Middle frontal gyrus (tissue), 1 donor: Measurements from ENCODE around the gene CRYGN.

Experiments
- DNase-seq: peaks from one replicate; pipeline ENCODE4 v3.0.0-alpha.2; 2015; ENCODE audit warnings: low spot score; ENCODE audit errors: extremely low spot score

Gene CRYGN

DNA sequence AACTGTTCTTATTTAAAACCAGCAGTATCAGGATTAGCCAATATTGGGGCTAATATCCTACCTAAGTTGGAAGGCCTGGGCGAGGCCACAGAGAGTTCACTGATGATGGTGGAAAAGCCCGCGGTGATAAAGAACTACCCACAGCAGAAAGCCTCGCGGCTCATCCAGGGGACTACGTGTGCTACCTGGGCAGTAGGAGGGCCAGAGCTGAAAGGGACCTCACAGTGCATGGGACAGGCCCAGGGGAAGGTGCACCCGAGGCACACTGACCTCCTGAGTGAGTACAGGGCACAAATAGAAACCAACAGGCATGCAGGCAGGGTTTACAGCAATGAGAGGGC, 31.5 kb downstream of the CRYGN start:
- DNase-seq = no peak

DNA sequence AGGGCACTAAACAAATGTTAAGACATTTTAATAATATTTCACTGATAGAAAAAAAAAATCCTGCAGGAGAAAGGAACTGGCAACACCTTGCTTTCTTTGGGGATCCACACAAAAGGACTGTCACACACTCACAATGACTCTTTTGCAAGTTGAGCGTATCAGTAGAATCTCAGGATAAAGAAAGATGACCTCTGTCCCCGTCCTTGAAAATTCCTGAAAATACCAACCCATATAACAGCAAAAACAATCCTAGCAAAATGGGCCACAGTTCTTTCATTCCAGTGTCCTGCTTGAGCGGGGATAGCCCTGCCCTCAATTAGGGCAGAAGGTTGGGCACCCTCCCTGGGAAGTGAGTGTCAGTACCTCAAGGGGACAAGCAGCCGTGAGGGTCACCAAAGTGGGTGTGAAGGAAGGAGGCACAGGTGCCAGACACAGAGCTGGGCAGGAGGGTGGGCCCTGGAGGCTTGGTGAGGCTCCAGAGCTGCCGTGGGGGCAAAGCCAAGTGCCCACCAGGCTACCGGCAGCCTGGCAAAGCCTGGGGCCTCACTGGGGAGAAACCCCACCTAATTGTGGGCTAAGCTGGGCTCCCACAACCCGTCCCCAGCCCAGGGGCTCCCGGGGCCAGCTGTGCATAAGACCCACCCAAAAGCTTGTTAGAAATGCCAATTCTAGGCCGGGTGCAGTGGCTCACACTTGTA, 32.9 kb downstream of the CRYGN start:
- DNase-seq = no peak

DNA sequence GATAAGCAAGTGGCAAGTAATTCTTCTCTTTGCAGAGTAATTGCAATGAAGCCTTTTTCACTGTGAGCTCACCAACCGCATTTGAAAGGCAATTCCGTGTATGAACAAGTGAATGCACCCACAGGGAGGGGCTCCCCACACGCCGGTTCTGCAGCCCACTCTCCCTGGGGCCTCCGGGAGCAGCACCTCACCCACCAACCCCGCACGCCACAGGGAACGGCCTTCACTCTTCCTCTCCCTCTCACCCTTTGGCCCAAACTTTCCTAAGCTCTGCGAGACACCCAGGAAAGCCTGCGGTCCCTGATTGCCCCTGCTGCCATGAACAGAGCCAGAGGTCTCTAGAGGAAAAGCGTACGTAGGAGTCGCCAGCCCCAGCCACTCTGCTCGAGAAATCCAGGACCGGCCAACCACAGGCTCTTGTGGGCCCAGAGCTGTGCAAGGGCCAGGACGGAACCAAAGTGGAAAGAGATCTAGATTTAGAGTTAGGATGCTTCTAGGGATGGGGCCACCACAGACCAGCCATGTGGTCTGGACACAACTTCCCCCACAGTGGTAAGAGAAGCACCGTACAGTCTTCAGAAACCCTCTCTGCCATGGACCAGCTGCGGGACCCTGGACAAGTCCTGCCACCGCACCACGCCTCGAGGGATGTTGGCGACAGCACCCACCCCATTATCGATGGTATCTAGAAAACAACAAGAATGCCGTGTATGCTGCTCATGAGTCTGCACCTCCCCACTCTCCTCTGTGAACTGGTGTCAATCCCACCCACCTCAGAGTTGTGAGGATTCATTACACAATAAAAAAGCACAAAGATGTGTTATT, 33.7 kb downstream of the CRYGN start:
- DNase-seq = no peak

DNA sequence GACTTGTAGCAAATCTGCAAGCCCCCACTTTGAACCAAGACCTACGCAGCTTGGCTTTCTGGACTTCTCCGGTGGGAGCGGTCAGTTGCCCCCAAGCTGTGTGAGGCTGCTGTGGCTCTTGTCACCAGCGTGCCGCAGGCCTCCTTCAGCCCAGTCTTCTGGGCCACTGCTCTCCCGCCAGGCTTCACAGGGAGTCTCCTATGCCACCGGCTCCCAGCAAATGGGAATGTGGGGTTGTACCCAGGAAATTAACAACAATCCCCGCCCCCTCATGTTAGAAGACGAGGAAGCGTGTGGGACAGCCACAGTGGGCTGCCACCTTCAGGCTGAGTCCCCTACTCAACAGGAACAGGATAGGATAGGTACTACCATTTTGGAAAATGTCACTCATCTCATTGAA, 34.4 kb downstream of the CRYGN start:
- no peak for DNase-seq

DNA sequence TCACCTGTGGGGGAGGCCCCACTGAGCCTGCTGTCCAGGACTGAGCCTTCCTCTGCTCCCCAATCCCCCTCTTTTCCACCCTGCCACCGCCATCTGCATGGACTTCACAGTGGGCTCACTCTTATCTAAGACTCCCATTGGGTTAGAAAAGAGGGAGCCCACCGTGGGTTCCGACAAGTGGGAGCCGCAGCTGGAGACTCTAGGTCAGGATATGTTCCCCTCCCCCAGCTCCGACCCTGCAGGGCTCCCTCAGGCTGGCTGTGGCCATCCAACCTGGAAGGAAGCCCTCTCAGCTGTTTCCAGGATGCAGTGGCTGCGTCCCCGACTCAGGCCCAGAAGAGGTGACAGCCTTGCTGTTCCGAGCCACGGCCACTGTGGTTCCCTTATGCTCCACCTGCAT, 34.9 kb downstream of the CRYGN start:
- no peak for DNase-seq

DNA sequence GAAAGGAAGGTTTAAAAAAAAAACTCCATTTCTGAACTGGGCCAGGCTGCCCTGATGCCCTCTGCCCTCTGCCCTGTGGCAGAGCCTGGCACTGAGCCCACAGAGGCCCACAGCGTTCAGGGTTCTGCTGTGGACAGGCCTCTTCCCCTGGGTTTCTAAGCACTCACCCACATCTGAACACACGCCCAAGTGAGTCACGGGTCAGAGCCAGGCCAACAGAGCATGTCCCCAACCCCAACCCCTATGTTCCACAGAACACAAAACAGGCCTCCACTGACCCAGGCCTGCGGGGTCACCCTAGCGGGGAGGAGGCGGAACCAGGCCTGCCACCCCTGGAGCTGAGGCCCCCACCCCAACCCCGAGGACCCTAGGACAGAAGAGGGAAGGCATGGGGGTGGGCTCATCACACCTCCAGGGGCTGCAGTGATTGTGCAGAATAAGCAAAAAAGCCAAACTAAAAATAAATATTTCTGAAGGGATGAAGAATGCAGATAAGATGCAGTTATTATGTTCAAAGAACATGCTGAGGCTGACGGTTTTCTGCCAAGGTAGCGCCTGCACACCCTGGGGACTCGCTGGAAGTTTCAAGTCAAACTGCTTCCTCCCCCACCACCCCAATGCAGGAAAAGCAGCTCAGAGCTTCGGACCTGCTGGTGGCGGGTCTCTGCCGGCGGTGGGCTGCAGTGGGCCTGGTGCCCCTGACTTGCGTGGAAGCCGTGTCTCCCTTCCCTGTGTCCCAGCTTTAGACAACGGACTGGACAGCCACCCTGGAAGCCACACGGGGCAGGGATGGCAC, 35.5 kb downstream of the CRYGN start:
- DNase-seq = no peak

DNA sequence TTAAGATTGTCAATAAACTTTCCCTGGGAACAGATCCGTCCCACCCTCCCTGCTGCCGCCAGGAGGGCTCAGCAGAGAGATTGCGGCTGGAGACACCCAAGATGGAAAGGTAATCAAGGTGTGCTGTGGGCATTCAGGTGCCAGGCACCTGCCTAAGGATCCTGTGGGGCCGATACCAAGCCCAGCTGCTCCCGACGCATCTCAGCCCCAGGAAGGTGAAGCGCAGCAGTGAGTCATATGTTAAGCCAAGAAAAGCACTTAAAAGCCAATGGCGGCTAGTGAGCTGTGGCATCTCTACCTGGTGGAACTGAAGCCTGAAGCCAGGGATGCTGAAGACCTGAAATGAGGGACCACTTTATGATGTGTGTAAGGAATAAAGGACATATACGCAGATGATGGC, 36.2 kb downstream of the CRYGN start:
- DNase-seq = no peak

DNA sequence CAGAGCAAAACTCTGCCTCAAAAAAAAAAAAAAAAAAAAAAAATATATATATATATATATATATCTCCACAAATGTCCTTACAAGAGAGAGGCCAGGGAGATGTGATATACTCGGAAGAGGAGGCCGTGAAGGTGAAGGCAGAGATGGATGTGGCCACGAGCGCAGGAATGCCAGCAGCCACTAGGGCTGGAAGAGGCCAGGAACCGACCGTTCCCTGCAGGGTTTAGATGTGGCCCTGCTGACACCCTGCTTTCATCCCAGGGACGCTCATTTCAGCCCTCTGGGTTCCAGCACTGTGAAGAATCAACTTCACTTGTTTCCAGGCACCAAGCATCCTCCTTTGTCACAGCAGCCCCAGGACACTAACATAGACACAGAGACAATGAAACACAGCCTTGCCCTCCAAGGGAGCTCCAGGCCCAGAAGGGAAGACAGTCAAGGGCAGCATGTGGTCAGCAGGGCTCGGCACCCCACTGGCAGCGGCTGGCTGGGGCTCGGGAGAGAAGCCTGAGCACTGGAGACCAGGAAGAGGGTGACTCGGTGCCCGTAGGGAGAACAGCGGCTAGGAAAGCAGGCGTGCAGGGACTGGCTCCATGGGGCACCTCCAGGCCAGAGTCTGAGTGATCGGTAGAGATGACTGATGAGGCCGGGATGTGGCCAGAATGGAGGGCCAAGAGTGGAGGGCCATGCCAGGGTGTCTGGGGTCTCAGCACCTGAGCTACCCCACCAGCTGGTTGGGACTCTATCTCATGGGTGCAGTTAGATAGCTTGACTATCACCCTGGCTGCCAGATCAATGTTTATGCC, 37.7 kb downstream of the CRYGN start:
- no peak for DNase-seq

DNA sequence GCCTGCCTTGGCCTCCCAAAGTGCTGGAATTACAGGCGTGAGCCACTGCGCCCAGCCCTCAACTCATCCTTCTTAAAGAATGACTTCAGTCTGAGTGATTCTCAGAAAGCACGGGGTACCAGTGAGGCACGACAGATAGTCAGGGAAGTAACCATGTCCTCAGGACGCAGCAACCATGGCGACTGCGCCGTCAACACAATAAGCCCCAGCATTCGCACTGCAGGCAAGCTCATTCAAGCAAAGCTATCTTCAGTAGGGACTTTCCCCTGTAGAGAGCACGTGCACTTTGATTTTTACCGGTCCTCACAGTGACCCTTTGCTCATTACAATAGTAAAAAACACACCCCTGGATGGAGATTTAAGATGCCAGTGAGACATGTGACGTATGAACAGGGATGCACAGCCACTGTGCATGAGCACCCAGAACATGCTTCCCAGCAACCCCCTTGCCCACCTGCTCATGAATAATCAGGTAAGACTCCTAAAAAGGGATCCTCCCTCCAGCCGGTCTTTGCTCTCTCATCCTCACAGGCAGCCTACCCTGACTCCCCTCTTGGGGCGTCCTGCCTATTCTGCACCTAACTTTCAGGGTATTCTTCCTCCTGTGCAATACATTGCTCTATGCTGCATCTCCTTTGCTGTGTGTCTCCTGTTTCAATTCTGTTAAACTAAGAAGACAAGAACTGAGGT, 39.2 kb downstream of the CRYGN start:
- DNase-seq = no peak

DNA sequence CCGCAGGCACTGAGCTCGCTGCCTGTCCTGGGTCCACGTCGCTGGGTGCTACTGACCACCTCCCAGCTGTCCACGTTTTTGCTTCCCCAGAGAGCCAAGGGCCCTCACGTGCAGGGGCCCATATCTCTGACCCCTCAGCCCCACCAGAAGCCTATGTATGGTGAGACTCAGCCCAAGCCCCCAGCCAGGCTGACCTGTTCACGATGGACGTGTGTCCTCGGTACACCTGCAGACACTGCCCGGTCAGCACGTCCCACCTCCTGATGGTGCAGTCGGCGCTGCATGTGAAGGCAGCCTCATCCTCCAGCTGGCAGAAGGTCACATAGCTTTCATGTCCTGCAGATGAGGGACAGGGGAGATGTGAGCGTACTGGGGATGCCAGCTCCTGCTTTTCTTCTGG, 40.0 kb downstream of the CRYGN start:
- DNase-seq = no peak

DNA sequence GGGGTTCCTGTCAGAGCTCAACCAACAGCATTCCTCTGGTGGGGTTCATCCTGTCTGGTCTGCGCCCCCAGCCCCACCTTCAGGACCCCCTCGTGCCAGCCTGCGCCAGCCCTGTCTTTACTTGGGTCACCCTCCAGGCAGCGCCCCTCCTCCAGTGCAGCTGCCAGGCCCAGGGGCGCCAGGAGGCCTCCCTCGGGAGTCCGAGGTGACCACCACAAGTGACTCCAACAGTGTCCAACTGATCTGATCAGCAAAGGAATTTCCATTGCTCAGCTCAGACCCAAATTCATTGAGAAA, 40.7 kb downstream of the CRYGN start:
- DNase-seq = no peak

DNA sequence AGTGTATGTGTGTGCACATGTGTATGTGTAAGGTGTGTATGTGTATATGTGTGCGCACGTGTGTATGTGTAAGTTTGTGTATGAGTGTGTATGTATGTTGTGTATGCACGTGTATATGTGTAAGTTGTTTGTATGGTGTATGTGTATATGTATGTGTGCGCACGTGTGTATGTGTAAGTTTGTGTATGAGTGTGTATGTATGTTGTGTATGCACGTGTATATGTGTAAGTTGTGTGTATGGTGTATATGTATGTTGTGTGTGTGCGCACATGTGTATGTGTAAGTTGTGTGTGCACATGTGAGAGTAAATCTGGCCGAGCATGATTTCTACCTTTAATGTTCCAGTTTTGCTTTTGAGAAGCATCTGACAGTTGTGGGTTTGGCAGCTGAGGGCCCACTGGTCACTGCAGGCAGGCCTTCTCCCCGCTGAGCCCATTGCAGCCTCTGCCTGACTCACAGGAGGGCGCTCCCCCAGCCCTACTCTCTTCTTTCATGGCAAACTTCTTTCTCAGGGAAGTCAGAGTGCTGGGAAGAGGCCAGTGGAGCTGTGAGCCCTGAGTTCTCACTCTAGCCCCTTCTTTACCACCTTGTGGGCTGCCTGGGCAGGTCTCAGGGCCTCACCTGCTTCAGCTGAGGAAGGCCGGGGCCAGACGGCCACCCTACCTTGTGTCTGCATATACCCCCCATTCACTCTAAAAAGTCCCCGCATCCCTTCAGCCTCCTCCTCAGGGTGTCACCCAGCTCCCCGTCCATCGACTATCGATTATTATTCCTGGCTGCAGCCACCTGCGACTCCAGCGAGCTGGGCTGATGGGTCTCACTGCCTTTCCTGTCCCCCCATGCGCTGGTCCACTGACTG, 41.3 kb downstream of the CRYGN start:
- no peak for DNase-seq

DNA sequence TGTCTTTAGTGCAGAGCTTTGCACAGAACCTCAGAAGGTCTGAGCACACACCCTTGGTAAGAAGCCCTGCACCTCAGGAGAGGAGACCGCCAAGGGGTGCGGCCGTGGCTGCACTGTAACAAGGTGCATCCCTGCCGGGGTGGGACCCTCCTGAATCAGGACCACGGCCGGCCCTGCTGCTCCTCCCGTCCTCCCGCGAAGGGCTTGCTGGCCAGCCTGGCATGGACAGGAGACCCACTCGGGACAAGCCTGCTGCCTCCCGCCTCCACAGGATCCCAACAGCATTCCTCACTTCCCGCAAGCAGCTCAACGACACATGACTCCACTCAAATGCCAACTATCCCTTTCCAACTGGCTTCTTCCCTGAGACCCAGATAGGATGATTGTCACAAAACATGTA, 42.9 kb downstream of the CRYGN start:
- no peak for DNase-seq

DNA sequence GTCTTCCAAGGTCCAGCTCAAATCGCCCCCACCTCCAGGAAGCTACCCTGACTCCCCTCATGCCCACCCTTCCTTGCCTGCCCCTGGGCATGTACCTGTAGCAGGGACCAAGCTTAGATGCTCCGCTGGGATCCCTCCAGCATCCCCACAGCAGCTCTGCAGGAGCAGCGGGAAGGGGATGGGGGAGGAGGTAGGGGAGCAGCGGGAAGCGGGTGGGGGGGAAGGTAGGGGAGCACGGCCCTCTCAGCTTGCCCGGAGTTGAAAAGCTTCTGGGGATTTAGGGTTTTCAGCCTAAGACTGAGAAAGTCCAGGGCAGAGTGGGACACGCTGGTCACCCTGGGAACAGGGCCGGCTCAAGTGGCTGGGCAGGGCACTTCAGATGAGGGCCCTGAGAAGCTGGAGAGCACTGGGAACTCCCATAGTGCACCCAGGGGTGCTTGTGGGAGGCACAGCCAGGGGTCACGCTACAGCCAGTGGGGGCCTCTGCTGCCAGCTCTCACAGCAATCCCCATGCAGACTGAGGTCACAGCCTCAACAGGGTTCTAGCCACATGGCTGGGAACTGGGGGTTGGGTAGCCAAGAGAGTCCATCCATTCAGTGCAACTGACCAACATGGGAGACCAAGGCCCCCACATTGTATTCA, 43.5 kb downstream of the CRYGN start:
- DNase-seq = no peak

DNA sequence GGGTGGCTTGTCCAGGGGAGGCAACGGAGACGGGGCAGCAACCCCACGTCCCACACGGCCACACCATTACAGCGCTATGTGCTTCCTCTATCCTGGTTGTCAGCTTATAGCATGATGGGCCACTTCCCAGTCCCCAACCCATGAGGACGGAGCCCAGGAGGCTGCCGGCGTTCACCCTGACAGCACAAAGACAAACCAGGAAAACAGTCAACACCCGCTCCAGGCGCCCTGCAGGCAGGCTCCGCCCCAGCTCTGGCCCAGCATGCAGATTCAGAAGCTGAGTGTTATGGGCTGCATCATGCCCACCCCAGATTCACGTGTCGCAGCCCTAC, 44.9 kb downstream of the CRYGN start:
- no peak for DNase-seq

DNA sequence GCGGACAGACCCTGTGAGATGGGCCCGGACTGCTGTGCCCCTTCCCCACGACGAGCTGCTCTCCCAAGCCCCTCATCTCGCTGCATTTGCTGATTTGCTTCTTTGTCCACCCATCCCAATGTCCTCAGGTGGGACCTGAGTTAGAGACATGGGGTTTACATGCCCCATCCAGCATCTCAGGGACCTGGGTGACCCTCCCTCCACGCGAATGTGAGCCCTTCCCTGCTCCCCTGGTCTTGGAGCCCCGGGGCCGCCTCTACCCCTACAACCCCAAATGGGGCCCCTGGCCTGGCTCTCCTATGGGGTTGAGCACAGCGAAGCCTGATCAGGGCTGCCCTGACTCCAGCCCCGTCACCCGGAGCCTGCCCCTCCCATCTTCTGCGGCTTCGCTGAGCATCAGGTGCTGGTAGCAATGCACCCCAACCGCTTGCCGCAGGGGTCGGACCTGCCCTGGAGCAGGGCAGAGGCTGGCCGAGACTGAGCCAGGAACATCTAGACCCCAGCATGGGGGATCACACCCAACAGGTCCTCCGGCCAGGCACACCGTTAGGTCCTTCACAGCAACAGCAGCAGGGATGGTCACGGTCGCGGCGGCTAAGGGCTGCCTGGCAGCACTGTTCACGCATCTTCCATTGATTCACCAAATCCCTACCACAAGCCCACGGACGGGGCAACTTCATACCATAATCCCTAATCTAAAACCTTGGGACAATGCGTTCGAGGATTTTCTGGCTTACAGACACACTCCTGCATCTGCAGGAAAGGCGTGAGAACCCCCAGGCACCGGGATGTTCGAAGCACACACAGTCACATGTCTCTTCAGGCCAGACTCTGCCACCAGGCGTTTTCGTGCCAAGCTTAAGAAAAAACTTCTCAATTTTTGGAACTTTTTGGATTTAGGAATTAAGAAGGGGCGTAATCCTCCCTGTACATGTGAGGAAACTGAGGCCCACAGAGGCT, 45.6 kb downstream of the CRYGN start:
- DNase-seq = no peak

DNA sequence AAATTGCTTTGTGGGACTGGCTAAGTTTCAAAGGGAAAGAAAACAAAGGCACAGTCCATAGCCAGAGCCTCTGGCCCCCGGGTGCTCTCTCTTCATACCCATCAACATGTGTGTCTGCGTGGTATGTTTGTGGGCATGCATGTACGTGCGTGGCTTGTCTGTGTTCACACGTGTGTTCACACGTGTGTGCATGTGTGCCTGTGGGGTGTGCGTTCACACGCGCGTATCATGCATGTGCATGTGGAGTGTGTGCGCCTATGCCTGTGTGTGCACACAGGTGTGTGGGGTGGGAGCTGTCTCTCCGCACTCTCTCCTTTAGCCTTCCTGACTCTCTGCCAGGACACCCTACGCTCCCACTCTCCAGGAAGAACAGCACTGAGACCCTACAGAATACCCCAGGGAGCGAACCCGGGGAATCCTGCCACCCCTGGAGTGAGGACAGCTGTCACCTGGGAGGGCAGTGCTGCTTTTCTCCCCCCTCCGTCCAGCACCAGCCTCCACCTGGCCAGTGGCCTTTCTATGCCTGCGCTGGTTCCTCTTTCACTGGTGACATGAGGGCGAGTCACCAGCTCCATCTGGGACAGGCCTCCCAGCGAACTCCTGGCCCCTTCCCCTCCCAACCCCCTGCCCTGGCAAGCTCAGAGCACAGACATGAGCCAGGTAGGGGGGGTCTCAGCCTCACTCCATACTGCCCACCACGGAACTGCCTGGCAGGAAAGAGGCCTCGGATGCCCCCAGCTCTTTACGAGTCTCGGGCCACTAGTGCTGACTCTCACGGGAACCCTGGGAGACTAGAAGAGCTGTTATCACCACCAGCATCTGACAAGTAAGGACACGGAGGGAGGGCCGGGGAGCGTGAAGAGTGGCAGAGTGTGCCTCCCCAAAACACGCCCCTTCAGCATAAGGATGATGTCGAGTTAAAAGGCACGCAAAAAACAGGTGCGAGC, 46.6 kb downstream of the CRYGN start:
- no peak for DNase-seq

DNA sequence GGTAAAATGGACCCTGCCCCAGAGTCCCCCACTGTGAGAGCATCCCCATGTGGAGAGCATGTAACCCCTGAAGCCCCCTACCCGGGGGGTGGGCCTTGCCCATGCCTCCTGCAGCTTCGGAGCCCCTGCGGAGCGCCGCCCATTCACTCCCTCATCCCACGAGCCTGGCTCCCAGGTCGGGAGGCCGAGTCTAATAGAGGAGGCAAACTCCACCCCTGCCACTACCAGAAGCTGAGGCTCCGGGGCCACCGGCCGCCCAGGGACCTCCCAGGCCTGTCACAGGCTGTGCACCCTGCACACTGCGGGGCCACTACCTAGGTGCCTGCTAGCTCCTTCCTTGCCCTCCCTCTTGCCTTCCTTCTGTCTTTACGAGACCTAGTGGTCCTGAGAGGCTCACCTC, 47.5 kb downstream of the CRYGN start:
- no peak for DNase-seq
